ENCODE data around the gene CHD9.
"Not testable (repeated sequence)": the region's sequence is repeated elsewhere in the genome, so short reads cannot be mapped to it uniquely, and the experiment has no call there.

The CHD9 gene

DNA sequence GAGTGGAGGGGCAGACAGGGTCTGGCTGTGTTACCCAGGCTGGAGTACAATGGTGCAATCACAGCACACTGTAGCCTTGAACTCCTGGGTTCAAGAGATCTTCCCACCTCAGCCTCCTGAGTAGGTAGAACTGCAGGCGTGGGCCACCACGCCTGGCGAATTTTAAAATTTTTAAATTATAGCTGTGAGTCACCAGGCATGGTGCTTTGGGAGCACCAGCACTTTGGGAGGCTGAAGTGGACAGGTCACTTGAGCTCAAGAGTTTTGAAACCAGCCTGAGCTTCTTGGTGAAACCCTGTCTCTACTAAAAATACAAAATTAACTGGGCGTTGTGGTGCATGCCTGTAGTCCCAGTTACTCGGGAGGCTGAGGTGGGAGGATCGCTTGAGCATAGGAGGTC, 114.0 kb downstream of the CHD9 start:
- no peak overlapping the region for H3K4me3 ChIP-seq (ENCODE audit: low read length)
- no peaks in the 10 kb centered on the region for H3K36me3 ChIP-seq (ENCODE audit: control insufficient read depth, insufficient read depth, low read length)
- H3K9me3 ChIP-seq (ENCODE audit: control insufficient read depth, low read length): no peaks in the 10 kb centered on the region
- H3K9ac ChIP-seq (ENCODE audit: low read length): no peak overlapping the region
- H3K27me3 ChIP-seq (ENCODE audit: control insufficient read depth, insufficient read depth, low read length): no peaks in the 10 kb centered on the region
- no peaks in the 10 kb centered on the region for H3K4me1 ChIP-seq (ENCODE audit: control insufficient read depth, insufficient read depth, low read length)

DNA sequence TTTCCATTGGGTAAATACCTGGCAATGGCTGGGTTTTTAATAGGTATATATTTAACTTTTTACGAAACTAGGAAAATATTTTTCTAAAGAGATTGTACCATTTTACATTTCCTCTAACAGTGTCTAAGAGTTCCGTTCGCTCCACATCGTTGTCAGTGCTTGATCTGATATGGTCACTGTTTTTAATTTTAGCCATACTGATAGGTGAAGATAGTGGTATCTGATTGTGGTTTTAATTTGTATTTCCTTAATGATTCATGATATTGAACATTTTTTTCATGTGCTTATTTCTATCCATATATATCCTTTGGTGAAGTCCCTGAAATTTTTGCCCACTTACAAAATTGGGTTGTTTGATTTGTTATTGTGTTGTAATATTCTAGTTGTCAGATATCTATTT, 117.7 kb downstream of the CHD9 start:
- H3K36me3 ChIP-seq (ENCODE audit: control insufficient read depth, insufficient read depth, low read length): no peaks in the 10 kb centered on the region
- H3K4me3 ChIP-seq (ENCODE audit: low read length): no peak overlapping the region
- no peak overlapping the region for H3K9ac ChIP-seq (ENCODE audit: low read length)
- no peaks in the 10 kb centered on the region for H3K27me3 ChIP-seq (ENCODE audit: control insufficient read depth, insufficient read depth, low read length)
- no peaks in the 10 kb centered on the region for H3K4me1 ChIP-seq (ENCODE audit: control insufficient read depth, insufficient read depth, low read length)
- H3K9me3 ChIP-seq (ENCODE audit: control insufficient read depth, low read length): no peaks in the 10 kb centered on the region

DNA sequence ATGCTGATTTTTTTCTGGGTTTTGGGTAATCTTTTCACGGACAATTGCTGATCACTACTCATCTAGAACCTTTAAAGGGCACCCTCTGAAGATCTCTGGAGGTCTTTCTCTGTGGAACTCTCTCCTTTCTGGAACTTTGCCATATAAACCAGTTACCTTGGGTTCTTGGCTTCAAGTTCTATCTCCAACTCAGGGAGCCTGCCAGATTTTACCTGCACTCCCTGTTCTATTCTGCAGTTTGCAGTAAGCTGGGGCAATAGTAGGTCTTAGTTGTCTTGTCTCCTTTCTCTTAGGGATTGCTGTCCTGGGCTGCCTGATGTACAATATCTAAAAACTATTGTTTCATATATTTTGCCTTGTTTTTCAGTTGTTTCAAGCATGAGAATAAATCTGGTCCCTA, 120.3 kb downstream of the CHD9 start:
- Histone ChIP-seq H3K36me3 (ENCODE audit: control insufficient read depth, insufficient read depth, low read length) (no peaks in the 10 kb centered on the region), H3K27me3 (ENCODE audit: control insufficient read depth, insufficient read depth, low read length) (no peaks in the 10 kb centered on the region), H3K9me3 (ENCODE audit: control insufficient read depth, low read length) (no peaks in the 10 kb centered on the region), H3K9ac (ENCODE audit: low read length) (no peak overlapping the region), H3K4me3 (ENCODE audit: low read length) (no peak overlapping the region), H3K4me1 (ENCODE audit: control insufficient read depth, insufficient read depth, low read length) (no peaks in the 10 kb centered on the region)

DNA sequence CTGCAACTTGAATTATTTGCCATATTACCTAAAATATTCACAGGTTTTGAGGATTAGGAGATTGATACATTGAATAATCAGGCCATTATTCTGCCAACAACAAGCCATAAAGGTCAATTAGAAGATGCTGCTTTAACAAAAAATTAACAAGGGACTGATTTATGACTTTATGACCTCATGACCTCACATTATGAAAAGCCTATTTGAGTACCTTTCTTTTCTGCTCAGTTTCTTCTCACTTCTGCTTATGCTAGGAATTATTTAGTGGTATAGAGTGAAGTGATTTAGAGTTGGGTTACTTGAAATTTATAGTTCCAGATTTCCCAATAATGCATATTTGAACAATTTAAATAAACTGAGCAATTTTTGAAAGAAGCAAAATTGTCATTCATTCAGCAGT, 121.6 kb downstream of the CHD9 start:
- no peak overlapping the region for H3K4me3 ChIP-seq (ENCODE audit: low read length)
- no peaks in the 10 kb centered on the region for H3K27me3 ChIP-seq (ENCODE audit: control insufficient read depth, insufficient read depth, low read length)
- no peaks in the 10 kb centered on the region for H3K4me1 ChIP-seq (ENCODE audit: control insufficient read depth, insufficient read depth, low read length)
- H3K9ac ChIP-seq (ENCODE audit: low read length): no peak overlapping the region
- H3K9me3 ChIP-seq (ENCODE audit: control insufficient read depth, low read length): no peaks in the 10 kb centered on the region
- no peaks in the 10 kb centered on the region for H3K36me3 ChIP-seq (ENCODE audit: control insufficient read depth, insufficient read depth, low read length)

DNA sequence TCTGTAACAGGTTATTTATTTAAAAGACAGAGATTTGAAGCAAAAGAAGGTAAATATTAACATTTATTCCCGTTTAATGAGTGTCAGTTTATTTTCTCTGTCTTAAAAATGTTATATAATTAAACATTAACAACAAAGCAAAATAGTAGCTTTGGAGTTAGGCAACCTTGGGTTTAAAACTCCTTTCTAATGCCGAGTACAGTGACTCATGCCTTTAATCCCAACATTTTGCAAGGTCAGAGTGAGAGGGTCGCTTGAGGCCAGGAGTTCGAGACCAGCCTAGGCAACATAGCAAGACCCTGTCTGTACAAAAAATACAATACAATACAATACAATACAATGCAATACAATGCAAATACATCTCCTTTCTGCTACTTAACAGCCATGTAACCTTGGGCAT, 128.7 kb downstream of the CHD9 start:
- Histone ChIP-seq H3K4me3 (ENCODE audit: low read length) (no peak overlapping the region), H3K36me3 (ENCODE audit: control insufficient read depth, insufficient read depth, low read length) (no peaks in the 10 kb centered on the region), H3K9ac (ENCODE audit: low read length) (no peak overlapping the region), H3K4me1 (ENCODE audit: control insufficient read depth, insufficient read depth, low read length) (no peaks in the 10 kb centered on the region), H3K27me3 (ENCODE audit: control insufficient read depth, insufficient read depth, low read length) (no peaks in the 10 kb centered on the region), H3K9me3 (ENCODE audit: control insufficient read depth, low read length) (no peaks in the 10 kb centered on the region)

DNA sequence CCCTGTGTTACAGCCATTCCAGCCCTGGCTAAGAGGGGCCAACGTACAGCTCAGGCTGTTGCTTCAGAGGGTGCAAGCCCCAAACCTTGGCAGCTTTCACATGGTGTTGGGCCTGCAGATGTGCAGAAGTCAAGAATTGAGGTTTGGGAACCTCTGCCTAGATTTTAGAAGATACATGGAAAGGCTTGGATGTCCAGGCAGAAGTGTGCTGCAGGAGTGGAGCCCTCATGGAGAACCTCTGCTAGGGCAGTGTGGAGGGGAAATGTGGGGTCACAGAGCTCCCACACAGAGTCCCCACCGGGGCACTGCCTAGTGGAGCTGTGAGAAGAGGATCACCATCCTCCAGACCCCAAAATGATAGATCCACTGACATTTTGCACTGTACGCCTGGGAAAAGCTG, 130.9 kb downstream of the CHD9 start:
- H3K9me3 ChIP-seq (ENCODE audit: control insufficient read depth, low read length); H3K36me3 ChIP-seq (ENCODE audit: control insufficient read depth, insufficient read depth, low read length); H3K27me3 ChIP-seq (ENCODE audit: control insufficient read depth, insufficient read depth, low read length); H3K4me3 ChIP-seq (ENCODE audit: low read length); H3K9ac ChIP-seq (ENCODE audit: low read length); H3K4me1 ChIP-seq (ENCODE audit: control insufficient read depth, insufficient read depth, low read length): not testable (repeated sequence)

DNA sequence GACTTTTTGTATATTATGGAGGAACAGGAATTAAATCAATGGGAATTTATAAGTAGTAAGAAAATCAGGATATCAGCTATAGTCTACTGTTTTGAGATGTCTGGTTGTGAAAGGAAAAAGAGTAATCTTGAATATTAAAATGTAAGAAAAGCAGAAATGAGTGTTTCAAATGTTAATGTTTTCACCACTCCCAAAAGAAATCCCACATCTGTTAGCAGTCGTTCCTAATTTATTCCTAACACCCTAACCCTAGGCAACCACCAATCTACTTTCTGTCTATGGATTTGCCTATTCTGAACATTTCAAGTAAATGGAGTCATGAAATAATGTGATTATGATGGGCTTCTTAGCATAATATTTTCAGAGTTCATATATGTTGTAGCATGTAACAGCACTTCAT, 133.0 kb downstream of the CHD9 start:
- no peak overlapping the region for H3K9ac ChIP-seq (ENCODE audit: low read length)
- no peak overlapping the region for H3K4me3 ChIP-seq (ENCODE audit: low read length)

DNA sequence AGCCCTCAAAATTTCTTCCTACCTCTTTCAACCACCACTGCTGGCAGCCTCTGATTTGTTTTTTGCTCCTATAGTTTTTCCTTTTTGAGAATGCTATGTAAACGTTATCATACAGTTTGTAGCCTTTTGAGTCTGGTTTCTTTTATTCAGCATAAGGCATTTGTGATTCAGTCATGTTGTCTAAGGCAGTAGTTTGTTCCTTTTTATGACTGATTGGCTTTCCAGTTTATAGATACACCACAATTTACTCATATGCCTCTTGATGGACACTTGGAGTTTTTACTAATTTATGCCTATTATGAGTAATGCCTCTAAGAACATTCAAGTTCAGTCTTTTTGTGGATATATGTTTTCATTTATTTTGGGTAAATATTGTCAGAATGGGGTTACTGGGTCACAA, 136.6 kb downstream of the CHD9 start:
- Histone ChIP-seq H3K27me3 (ENCODE audit: control insufficient read depth, insufficient read depth, low read length) (no peaks in the 10 kb centered on the region), H3K4me3 (ENCODE audit: low read length) (no peak overlapping the region), H3K36me3 (ENCODE audit: control insufficient read depth, insufficient read depth, low read length) (no peaks in the 10 kb centered on the region), H3K4me1 (ENCODE audit: control insufficient read depth, insufficient read depth, low read length) (no peaks in the 10 kb centered on the region), H3K9ac (ENCODE audit: low read length) (no peak overlapping the region), H3K9me3 (ENCODE audit: control insufficient read depth, low read length) (no peaks in the 10 kb centered on the region)

More for the DNA sequence above, 133.0 kb downstream of the CHD9 start:
- Histone ChIP-seq H3K4me1 (ENCODE audit: control insufficient read depth, insufficient read depth, low read length) (no peaks in the 10 kb centered on the region), H3K36me3 (ENCODE audit: control insufficient read depth, insufficient read depth, low read length) (no peaks in the 10 kb centered on the region), H3K27me3 (ENCODE audit: control insufficient read depth, insufficient read depth, low read length) (no peaks in the 10 kb centered on the region), H3K9me3 (ENCODE audit: control insufficient read depth, low read length) (no peaks in the 10 kb centered on the region)

DNA sequence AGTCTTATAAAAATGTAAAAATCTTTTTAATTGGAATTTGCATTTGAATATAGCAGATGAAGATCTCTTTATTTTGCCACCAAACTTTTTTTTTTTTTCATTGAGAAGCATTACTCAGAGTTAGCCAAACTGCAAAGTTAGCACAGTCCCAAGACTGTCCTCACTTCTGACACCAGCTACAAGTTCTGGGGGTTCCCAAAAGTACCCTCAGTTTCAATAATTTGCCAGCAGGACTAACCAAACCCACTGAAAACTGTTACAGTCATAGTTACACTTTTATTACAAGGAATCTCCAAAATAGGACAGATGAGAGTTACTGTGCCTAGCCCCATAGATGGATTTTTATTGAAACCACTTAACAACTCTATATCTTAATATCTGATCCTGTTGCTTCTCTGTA, 144.1 kb downstream of the CHD9 start:
- Histone ChIP-seq H3K4me1 (ENCODE audit: control insufficient read depth, insufficient read depth, low read length) (no peaks in the 10 kb centered on the region), H3K36me3 (ENCODE audit: control insufficient read depth, insufficient read depth, low read length) (no peaks in the 10 kb centered on the region), H3K9ac (ENCODE audit: low read length) (no peak overlapping the region), H3K4me3 (ENCODE audit: low read length) (no peak overlapping the region), H3K27me3 (ENCODE audit: control insufficient read depth, insufficient read depth, low read length) (no peaks in the 10 kb centered on the region), H3K9me3 (ENCODE audit: control insufficient read depth, low read length) (no peaks in the 10 kb centered on the region)

DNA sequence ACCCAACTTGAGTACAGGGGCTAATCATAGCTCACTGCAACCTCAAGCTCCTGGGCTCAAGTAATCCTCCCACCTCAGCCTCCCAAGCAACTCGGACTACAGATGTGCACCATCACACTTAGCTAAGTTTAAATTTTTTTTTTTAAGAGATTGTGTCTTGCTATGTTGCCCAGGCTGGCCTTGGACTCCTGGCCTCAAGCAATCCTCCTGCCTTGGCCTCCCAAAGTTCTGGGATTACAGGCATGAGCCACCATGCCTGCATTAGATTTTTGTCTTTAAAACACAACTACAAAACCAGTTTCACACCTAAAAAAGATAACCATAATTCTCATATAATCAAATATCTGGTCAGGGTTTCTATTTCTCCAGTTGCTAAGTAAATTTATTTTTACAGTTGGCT, 147.1 kb downstream of the CHD9 start:
- no peaks in the 10 kb centered on the region for H3K36me3 ChIP-seq (ENCODE audit: control insufficient read depth, insufficient read depth, low read length)
- H3K27me3 ChIP-seq (ENCODE audit: control insufficient read depth, insufficient read depth, low read length): no peaks in the 10 kb centered on the region
- no peak overlapping the region for H3K4me3 ChIP-seq (ENCODE audit: low read length)
- H3K9ac ChIP-seq (ENCODE audit: low read length): no peak overlapping the region
- no peaks in the 10 kb centered on the region for H3K9me3 ChIP-seq (ENCODE audit: control insufficient read depth, low read length)
- H3K4me1 ChIP-seq (ENCODE audit: control insufficient read depth, insufficient read depth, low read length): no peaks in the 10 kb centered on the region

DNA sequence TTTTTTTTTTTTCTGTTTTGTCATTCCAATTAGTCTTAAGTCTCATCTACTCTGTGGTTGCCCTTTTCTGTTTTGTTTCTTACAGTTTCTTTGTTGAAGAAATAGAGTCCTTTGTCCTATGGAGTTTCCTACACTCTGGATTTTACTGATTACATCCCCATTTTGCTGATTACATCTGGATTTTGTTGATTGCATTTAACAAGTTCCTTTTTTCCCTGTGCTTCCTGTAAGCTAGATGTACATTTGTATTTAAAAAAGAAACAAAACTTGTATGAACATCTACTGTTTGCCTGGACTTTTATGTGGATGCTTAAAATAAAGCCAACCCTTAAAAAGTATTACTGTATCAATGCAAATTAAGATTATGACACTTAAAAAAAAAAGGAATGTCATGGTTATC, 147.6 kb downstream of the CHD9 start:
- Histone ChIP-seq H3K4me1 (ENCODE audit: control insufficient read depth, insufficient read depth, low read length) (peaks cover under 1% of the 10 kb centered on the region), H3K36me3 (ENCODE audit: control insufficient read depth, insufficient read depth, low read length) (no peaks in the 10 kb centered on the region), H3K27me3 (ENCODE audit: control insufficient read depth, insufficient read depth, low read length) (no peaks in the 10 kb centered on the region), H3K9ac (ENCODE audit: low read length) (no peak overlapping the region), H3K9me3 (ENCODE audit: control insufficient read depth, low read length) (no peaks in the 10 kb centered on the region), H3K4me3 (ENCODE audit: low read length) (no peak overlapping the region)

DNA sequence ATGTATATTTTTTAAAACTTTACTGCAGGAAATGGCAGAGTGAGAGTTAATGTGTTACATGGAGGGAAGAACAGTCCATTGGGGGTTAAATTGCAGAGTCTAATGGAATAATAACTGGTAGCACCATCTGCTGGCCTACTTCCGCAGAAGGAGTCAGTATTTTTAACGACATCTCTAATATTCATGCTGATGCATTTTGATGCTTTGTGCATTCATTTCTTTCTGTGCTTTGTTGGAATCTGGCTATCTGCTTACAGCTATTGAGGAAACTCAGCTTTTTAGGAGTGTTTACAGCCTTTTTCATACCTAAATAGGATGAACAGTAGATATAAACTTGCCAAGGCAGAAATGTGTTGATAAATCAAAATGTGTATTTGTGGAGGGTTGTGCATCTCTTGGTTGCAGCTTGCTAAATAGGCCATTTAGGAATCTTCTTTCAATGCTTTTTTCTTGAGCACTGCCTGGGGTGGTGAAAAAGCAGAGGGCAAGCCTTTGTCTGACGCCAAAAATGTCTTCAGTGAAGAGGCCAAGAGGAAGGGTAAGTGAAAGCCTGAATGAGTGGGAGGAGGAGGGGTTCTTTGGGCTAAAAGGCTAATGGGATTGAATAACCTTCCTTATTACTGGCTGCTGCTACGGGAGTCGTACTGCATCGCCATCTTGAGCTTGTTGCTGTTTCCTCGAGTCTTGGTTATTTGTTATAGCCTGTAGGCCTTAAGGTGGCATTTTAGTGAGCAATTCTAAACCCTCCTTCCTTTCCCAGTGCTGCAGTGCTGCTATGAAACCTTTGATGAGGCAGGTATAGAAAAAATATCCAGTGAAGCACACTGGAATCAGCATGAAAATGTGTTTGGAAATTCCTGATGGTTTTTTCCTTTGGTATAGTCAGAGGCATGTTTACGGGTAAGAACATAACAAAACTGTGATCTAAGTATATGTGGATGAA, 153.3 kb downstream of the CHD9 start:
- H3K4me3 ChIP-seq (ENCODE audit: low read length): peak overlapping the region; percentile 42
- H3K4me1 ChIP-seq (ENCODE audit: control insufficient read depth, insufficient read depth, low read length): peaks cover 7% of the 10 kb centered on the region
- no peaks in the 10 kb centered on the region for H3K9me3 ChIP-seq (ENCODE audit: control insufficient read depth, low read length)
- H3K36me3 ChIP-seq (ENCODE audit: control insufficient read depth, insufficient read depth, low read length): no peaks in the 10 kb centered on the region
- no peaks in the 10 kb centered on the region for H3K27me3 ChIP-seq (ENCODE audit: control insufficient read depth, insufficient read depth, low read length)
- peak overlapping the region; percentile 77 for H3K9ac ChIP-seq (ENCODE audit: low read length)
